ENCODE results near the gene SERPINA9. TPM values are rescaled to one million over a fixed set of nuclear protein-coding genes. Genes with fewer than 3 reads are reported as not detected.

The SERPINA9 gene
- total RNA-seq, 1 experiment from 2014 or later: not detected

GRCh38 chr14:94426526-94426925 is 49.5 kb downstream of the SERPINA9 start:
- Histone ChIP-seq H4K20me1 (ENCODE audit: insufficient read depth) (no peaks in the 10 kb centered on the region), H3K4me1 (ENCODE audit: control insufficient read depth in 1 of 2, insufficient read depth in 2 of 2, low read length in 2 of 2) (peaks cover 0 to 6% of the 10 kb centered on the region in 2 experiments; a peak in 1 of 4 replicates), H3K9me2 (ENCODE audit: insufficient read depth) (no peaks in the 10 kb centered on the region), H3K4me3 (replicated peaks in 1 of 2; ENCODE audit: low read depth in 1 of 2, low read length in 2 of 2) (no peak overlapping the region), H3K79me2 (ENCODE audit: insufficient read depth, low read length) (no peaks in the 10 kb centered on the region), H3K27me3 (ENCODE audit: insufficient read depth, low read length) (peaks cover 10% of the 10 kb centered on the region), H3K9me3 (ENCODE audit: control insufficient read depth in 1 of 2, insufficient read depth in 1 of 2, low read depth in 1 of 2, low read length in 2 of 2) (no peaks in the 10 kb centered on the region), H3K9ac (ENCODE audit: low read length) (no peak overlapping the region), H2AFZ (ENCODE audit: low read depth, low read length, poor library complexity, severe bottlenecking) (no peak overlapping the region), H3K36me3 (ENCODE audit: control insufficient read depth in 1 of 2, insufficient read depth in 2 of 2, low read length in 2 of 2) (no peaks in the 10 kb centered on the region), H3K4me2 (ENCODE audit: low read length) (no peak overlapping the region), H3K27ac (ENCODE audit: low read depth, low read length) (no peak overlapping the region)
- ATAC-seq (no peak), DNase-seq (ENCODE audit: low read depth, low spot score) (no peak)
- POLR2A ChIA-PET: no interaction called here
- BruUV-seq (replicated peaks): no TSS peak
- no peak for TF ChIP-seq ZNF274 (IDR thresholded peaks at IDR 0.05; ENCODE audit: low read depth, low read length)
- intact Hi-C loops (cut with micrococcal nuclease): loop anchor here (10.0 kb wide), 1 partner anchor 318 kb away; no protein-coding TSS in a partner anchor
- RAD21 ChIA-PET (ENCODE audit: low non-redundant PET in 1 of 2, low total read pairs in 2 of 2, uncharacterized antibody in 2 of 2, unreplicated experiment in 2 of 2): no interaction called here
- CTCF ChIA-PET: interaction anchor here (0.9 to 1.0 kb wide), 2 partner anchors 60 to 122 kb away, joined by 3 read pairs; no protein-coding TSS in a partner anchor

GRCh38 chr14:94424371-94424770 is 51.6 kb downstream of the SERPINA9 start:
- Histone ChIP-seq H3K4me3 (replicated peaks in 1 of 2; ENCODE audit: low read depth in 1 of 2, low read length in 2 of 2) (no peak overlapping the region), H3K36me3 (ENCODE audit: control insufficient read depth in 1 of 2, insufficient read depth in 2 of 2, low read length in 2 of 2) (no peaks in the 10 kb centered on the region), H3K9ac (ENCODE audit: low read length) (no peak overlapping the region), H3K27me3 (ENCODE audit: insufficient read depth, low read length) (peaks cover 10% of the 10 kb centered on the region), H2AFZ (ENCODE audit: low read depth, low read length, poor library complexity, severe bottlenecking) (no peak overlapping the region), H3K4me2 (ENCODE audit: low read length) (no peak overlapping the region), H3K27ac (ENCODE audit: low read depth, low read length) (no peak overlapping the region), H3K4me1 (ENCODE audit: control insufficient read depth in 1 of 2, insufficient read depth in 2 of 2, low read length in 2 of 2) (peaks cover 0 to 6% of the 10 kb centered on the region in 2 experiments; a peak in 1 of 4 replicates), H3K9me3 (ENCODE audit: control insufficient read depth in 1 of 2, insufficient read depth in 1 of 2, low read depth in 1 of 2, low read length in 2 of 2) (no peaks in the 10 kb centered on the region), H3K9me2 (ENCODE audit: insufficient read depth) (no peaks in the 10 kb centered on the region), H3K79me2 (ENCODE audit: insufficient read depth, low read length) (no peaks in the 10 kb centered on the region), H4K20me1 (ENCODE audit: insufficient read depth) (no peaks in the 10 kb centered on the region)
- no TSS peak for BruUV-seq (replicated peaks)
- TF ChIP-seq CEBPB (IDR thresholded peaks at IDR 0.05; ENCODE audit: low read depth) (no peak), ZFX (IDR thresholded peaks at IDR 0.05) (no peak), YY1 (IDR thresholded peaks at IDR 0.05; ENCODE audit: extremely low read depth, insufficient replicate concordance, low read depth, low read length) (no peak), EGR1 (IDR thresholded peaks at IDR 0.05; ENCODE audit: low read depth) (no peak), EZH2 (IDR thresholded peaks at IDR 0.05) (no peak), SP1 (IDR thresholded peaks at IDR 0.05; ENCODE audit: low read depth) (no peak), SRF (IDR thresholded peaks at IDR 0.05; ENCODE audit: low read depth) (no peak), REST (IDR thresholded peaks at IDR 0.05; ENCODE audit: low read depth) (no peak)
- ChIA-PET RAD21 (ENCODE audit: low non-redundant PET in 1 of 2, low total read pairs in 2 of 2, uncharacterized antibody in 2 of 2, unreplicated experiment in 2 of 2) (no interaction called here), CTCF (interaction anchor here (1.0 kb wide), 2 partner anchors 10 to 292 kb away, joined by 3 read pairs; no protein-coding TSS in a partner anchor), POLR2A (no interaction called here)
- ATAC-seq (no peak), DNase-seq (ENCODE audit: low read depth, low spot score) (no peak)
- intact Hi-C loops (cut with micrococcal nuclease): loop anchor here (5.0 to 10.0 kb wide), 2 partner anchors 320 to 1008 kb away; no protein-coding TSS in a partner anchor
